GM11168 (cell line): ENCODE measurements around the gene ANKRD6.

Experiments used
- in situ Hi-C: fragments of 300-500 bp; cut with MboI; formaldehyde crosslinking; loops from one replicate; pipeline ENCODE4 v1.12.0; 2022; ENCODE audit warnings: low sequenced_read_pairs; ENCODE audit not compliant: unreplicated experiment

The ANKRD6 gene

GRCh38 chr6:89503641-89504040 lies 70.7 kb downstream of the ANKRD6 start:
- in situ Hi-C loops, result no loop called here

GRCh38 chr6:89505847-89506246 lies 72.9 kb downstream of the ANKRD6 start:
- in situ Hi-C loops, result no loop called here

- in situ Hi-C loops, result no loop called here
These were observed 74.0 kb downstream of the ANKRD6 start for GRCh38 chr6:89506716-89507617.

- in situ Hi-C loops, result no loop called here
These were observed 76.0 kb downstream of the ANKRD6 start for GRCh38 chr6:89508755-89509563.

- in situ Hi-C loops, result no loop called here
These were observed 76.9 kb downstream of the ANKRD6 start for GRCh38 chr6:89509777-89510281.

- in situ Hi-C loops, result no loop called here
These were observed 77.4 kb downstream of the ANKRD6 start for GRCh38 chr6:89510393-89510792.

GRCh38 chr6:89518352-89519055 lies 85.6 kb downstream of the ANKRD6 start:
- in situ Hi-C loops, result no loop called here

GRCh38 chr6:89520736-89521135 lies 87.8 kb downstream of the ANKRD6 start:
- in situ Hi-C loops, result no loop called here

- in situ Hi-C loops, result no loop called here
These were observed 89.8 kb downstream of the ANKRD6 start for GRCh38 chr6:89522778-89523177.

- in situ Hi-C loops, result no loop called here
These were observed 93.0 kb downstream of the ANKRD6 start for GRCh38 chr6:89525786-89526562.

GRCh38 chr6:89526563-89526869 lies 93.6 kb downstream of the ANKRD6 start:
- in situ Hi-C loops, result no loop called here

- in situ Hi-C loops, result no loop called here
These were observed 94.7 kb downstream of the ANKRD6 start for GRCh38 chr6:89527634-89528033.

GRCh38 chr6:89528866-89529265 lies 95.9 kb downstream of the ANKRD6 start:
- in situ Hi-C loops, result no loop called here

- in situ Hi-C loops, result no loop called here
These were observed 98.0 kb downstream of the ANKRD6 start for GRCh38 chr6:89530982-89531381.

- in situ Hi-C loops, result no loop called here
These were observed 103.3 kb downstream of the ANKRD6 start for GRCh38 chr6:89536231-89536630.

- in situ Hi-C loops, result no loop called here
These were observed 106.8 kb downstream of the ANKRD6 start for GRCh38 chr6:89539779-89540178.

GRCh38 chr6:89542081-89542857 lies 109.3 kb downstream of the ANKRD6 start:
- in situ Hi-C loops, result no loop called here

GRCh38 chr6:89542866-89543265 lies 109.9 kb downstream of the ANKRD6 start:
- in situ Hi-C loops, result no loop called here

GRCh38 chr6:89547281-89547680 lies 114.3 kb downstream of the ANKRD6 start:
- in situ Hi-C loops, result no loop called here
